ENCODE data around the gene HAPLN1.
"Not testable (repeated sequence)": the region's sequence is repeated elsewhere in the genome, so short reads cannot be mapped to it uniquely, and the experiment has no call there.

The HAPLN1 gene

GRCh38 chr5:83736169-83736568 lies 15.5 kb upstream of the HAPLN1 start:
- H3K36me3 ChIP-seq (ENCODE audit: insufficient read depth, low read length); H3K9ac ChIP-seq (ENCODE audit: low read length); H3K4me3 ChIP-seq (ENCODE audit: low read depth in 1 of 2, low read length in 2 of 2); H3K4me1 ChIP-seq (ENCODE audit: insufficient read depth, low read length); H3K27ac ChIP-seq (ENCODE audit: low read depth, low read length); H3K27me3 ChIP-seq (ENCODE audit: control insufficient read depth in 1 of 2, insufficient read depth in 2 of 2, low read length in 2 of 2); H3K9me3 ChIP-seq (ENCODE audit: low read length): not testable (repeated sequence)

- H3K9me3 ChIP-seq (ENCODE audit: low read length); H3K9ac ChIP-seq (ENCODE audit: low read length); H3K27ac ChIP-seq (ENCODE audit: low read depth, low read length); H3K4me1 ChIP-seq (ENCODE audit: insufficient read depth, low read length); H3K27me3 ChIP-seq (ENCODE audit: control insufficient read depth in 1 of 2, insufficient read depth in 2 of 2, low read length in 2 of 2); H3K4me3 ChIP-seq (ENCODE audit: low read depth in 1 of 2, low read length in 2 of 2); H3K36me3 ChIP-seq (ENCODE audit: insufficient read depth, low read length): not testable (repeated sequence)
Observed at GRCh38 chr5:83735058-83735457, 14.4 kb upstream of the HAPLN1 start.

- no peaks in the 10 kb centered on the region for H3K27me3 ChIP-seq (ENCODE audit: control insufficient read depth in 1 of 2, insufficient read depth in 2 of 2, low read length in 2 of 2)
- H3K9me3 ChIP-seq (ENCODE audit: low read length) = no peaks in the 10 kb centered on the region
- H3K27ac ChIP-seq (ENCODE audit: low read depth, low read length) = no peak overlapping the region
- H3K36me3 ChIP-seq (ENCODE audit: insufficient read depth, low read length) = no peaks in the 10 kb centered on the region
- H3K9ac ChIP-seq (ENCODE audit: low read length) = no peak overlapping the region
- H3K4me3 ChIP-seq (ENCODE audit: low read depth in 1 of 2, low read length in 2 of 2) = no peak overlapping the region
- H3K4me1 ChIP-seq (ENCODE audit: insufficient read depth, low read length) = no peaks in the 10 kb centered on the region
Observed at GRCh38 chr5:83731638-83732037, 11.0 kb upstream of the HAPLN1 start.

- Histone ChIP-seq H3K9me3 (ENCODE audit: low read length) (no peaks in the 10 kb centered on the region), H3K36me3 (ENCODE audit: insufficient read depth, low read length) (no peaks in the 10 kb centered on the region), H3K4me3 (ENCODE audit: low read depth in 1 of 2, low read length in 2 of 2) (no peak overlapping the region)
Observed at GRCh38 chr5:83729362-83729761, 8.7 kb upstream of the HAPLN1 start.

GRCh38 chr5:83726912-83727311 lies 6.3 kb upstream of the HAPLN1 start:
- H3K27me3 ChIP-seq (ENCODE audit: control insufficient read depth in 1 of 2, insufficient read depth in 2 of 2, low read length in 2 of 2) = peaks cover 0 to 6% of the 10 kb centered on the region in 2 donors
- H3K4me3 ChIP-seq (ENCODE audit: low read depth in 1 of 2, low read length in 2 of 2) = no peak overlapping the region
- H3K9me3 ChIP-seq (ENCODE audit: low read length) = no peaks in the 10 kb centered on the region
- H3K36me3 ChIP-seq (ENCODE audit: insufficient read depth, low read length) = no peaks in the 10 kb centered on the region
- no peak overlapping the region for H3K9ac ChIP-seq (ENCODE audit: low read length)
- no peaks in the 10 kb centered on the region for H3K4me1 ChIP-seq (ENCODE audit: insufficient read depth, low read length)
- no peak overlapping the region for H3K27ac ChIP-seq (ENCODE audit: low read depth, low read length)

More at GRCh38 chr5:83729362-83729761, 8.7 kb upstream of the HAPLN1 start:
- no peaks in the 10 kb centered on the region for H3K4me1 ChIP-seq (ENCODE audit: insufficient read depth, low read length)
- H3K27me3 ChIP-seq (ENCODE audit: control insufficient read depth in 1 of 2, insufficient read depth in 2 of 2, low read length in 2 of 2) = no peaks in the 10 kb centered on the region
- no peak overlapping the region for H3K27ac ChIP-seq (ENCODE audit: low read depth, low read length)
- H3K9ac ChIP-seq (ENCODE audit: low read length) = no peak overlapping the region

GRCh38 chr5:83724935-83725334 lies 4.3 kb upstream of the HAPLN1 start:
- Histone ChIP-seq H3K4me3 (ENCODE audit: low read depth in 1 of 2, low read length in 2 of 2) (no peak overlapping the region), H3K27me3 (ENCODE audit: control insufficient read depth in 1 of 2, insufficient read depth in 2 of 2, low read length in 2 of 2) (peaks cover 7 to 17% of the 10 kb centered on the region in 2 donors), H3K4me1 (ENCODE audit: insufficient read depth, low read length) (peaks cover 6% of the 10 kb centered on the region), H3K27ac (ENCODE audit: low read depth, low read length) (no peak overlapping the region), H3K36me3 (ENCODE audit: insufficient read depth, low read length) (no peaks in the 10 kb centered on the region), H3K9me3 (ENCODE audit: low read length) (no peaks in the 10 kb centered on the region), H3K9ac (ENCODE audit: low read length) (no peak overlapping the region)

GRCh38 chr5:83724001-83724400 lies 3.3 kb upstream of the HAPLN1 start:
- H3K4me1 ChIP-seq (ENCODE audit: insufficient read depth, low read length) = peaks cover 6% of the 10 kb centered on the region
- H3K27ac ChIP-seq (ENCODE audit: low read depth, low read length) = no peak overlapping the region
- peaks cover 7 to 17% of the 10 kb centered on the region in 2 donors for H3K27me3 ChIP-seq (ENCODE audit: control insufficient read depth in 1 of 2, insufficient read depth in 2 of 2, low read length in 2 of 2)
- no peak overlapping the region for H3K9ac ChIP-seq (ENCODE audit: low read length)
- H3K36me3 ChIP-seq (ENCODE audit: insufficient read depth, low read length) = no peaks in the 10 kb centered on the region
- H3K9me3 ChIP-seq (ENCODE audit: low read length) = no peaks in the 10 kb centered on the region
- H3K4me3 ChIP-seq (ENCODE audit: low read depth in 1 of 2, low read length in 2 of 2) = no peak overlapping the region

GRCh38 chr5:83723031-83723430 lies 2.4 kb upstream of the HAPLN1 start:
- no peak overlapping the region for H3K27ac ChIP-seq (ENCODE audit: low read depth, low read length)
- no peaks in the 10 kb centered on the region for H3K9me3 ChIP-seq (ENCODE audit: low read length)
- H3K4me3 ChIP-seq (ENCODE audit: low read depth in 1 of 2, low read length in 2 of 2) = no peak overlapping the region
- H3K27me3 ChIP-seq (ENCODE audit: control insufficient read depth in 1 of 2, insufficient read depth in 2 of 2, low read length in 2 of 2) = peaks cover 7 to 17% of the 10 kb centered on the region in 2 donors
- no peak overlapping the region for H3K9ac ChIP-seq (ENCODE audit: low read length)
- H3K4me1 ChIP-seq (ENCODE audit: insufficient read depth, low read length) = peaks cover 6% of the 10 kb centered on the region
- no peaks in the 10 kb centered on the region for H3K36me3 ChIP-seq (ENCODE audit: insufficient read depth, low read length)

GRCh38 chr5:83721953-83722901 lies 1.6 kb upstream of the HAPLN1 start:
- Histone ChIP-seq H3K27me3 (ENCODE audit: control insufficient read depth in 1 of 2, insufficient read depth in 2 of 2, low read length in 2 of 2) (peaks cover 7 to 17% of the 10 kb centered on the region in 2 donors), H3K4me3 (ENCODE audit: low read depth in 1 of 2, low read length in 2 of 2) (peak overlapping the region; percentile 56 to 62), H3K4me1 (ENCODE audit: insufficient read depth, low read length) (peaks cover 6% of the 10 kb centered on the region), H3K9me3 (ENCODE audit: low read length) (no peaks in the 10 kb centered on the region), H3K36me3 (ENCODE audit: insufficient read depth, low read length) (no peaks in the 10 kb centered on the region), H3K9ac (ENCODE audit: low read length) (no peak overlapping the region), H3K27ac (ENCODE audit: low read depth, low read length) (no peak overlapping the region)

- no peak overlapping the region for H3K4me3 ChIP-seq (ENCODE audit: low read depth in 1 of 2, low read length in 2 of 2)
- no peaks in the 10 kb centered on the region for H3K36me3 ChIP-seq (ENCODE audit: insufficient read depth, low read length)
- peaks cover 6% of the 10 kb centered on the region for H3K4me1 ChIP-seq (ENCODE audit: insufficient read depth, low read length)
- H3K27me3 ChIP-seq (ENCODE audit: control insufficient read depth in 1 of 2, insufficient read depth in 2 of 2, low read length in 2 of 2) = peaks cover 7 to 17% of the 10 kb centered on the region in 2 donors
- no peak overlapping the region for H3K27ac ChIP-seq (ENCODE audit: low read depth, low read length)
- no peak overlapping the region for H3K9ac ChIP-seq (ENCODE audit: low read length)
- no peaks in the 10 kb centered on the region for H3K9me3 ChIP-seq (ENCODE audit: low read length)
Observed at GRCh38 chr5:83718936-83719495, 1.6 kb downstream of the HAPLN1 start.

- no peaks in the 10 kb centered on the region for H3K9me3 ChIP-seq (ENCODE audit: low read length)
- H3K4me3 ChIP-seq (ENCODE audit: low read depth in 1 of 2, low read length in 2 of 2) = no peak overlapping the region
- H3K36me3 ChIP-seq (ENCODE audit: insufficient read depth, low read length) = no peaks in the 10 kb centered on the region
- H3K27me3 ChIP-seq (ENCODE audit: control insufficient read depth in 1 of 2, insufficient read depth in 2 of 2, low read length in 2 of 2) = peaks cover 7 to 17% of the 10 kb centered on the region in 2 donors
- H3K9ac ChIP-seq (ENCODE audit: low read length) = no peak overlapping the region
- H3K4me1 ChIP-seq (ENCODE audit: insufficient read depth, low read length) = peaks cover 6% of the 10 kb centered on the region
- H3K27ac ChIP-seq (ENCODE audit: low read depth, low read length) = no peak overlapping the region
Observed at GRCh38 chr5:83718195-83718825, 2.3 kb downstream of the HAPLN1 start.

All from muscle layer of colon (tissue), 2 donors.